SH-SY5Y (cell line): ENCODE data around the gene PLEKHA6.
A peak's percentile ranks its signal among the peaks of the same experiment; 100 is the strongest.

Source experiments
- GATA2 ChIP-seq: IDR thresholded peaks from 2 replicates; pipeline ENCODE4 v1.6.1; 2011; ENCODE audit warnings: mild to moderate bottlenecking, low read depth, low read length
- GATA3 ChIP-seq: IDR thresholded peaks from 2 replicates; pipeline ENCODE4 v1.6.1; 2011; ENCODE audit warnings: low read depth, mild to moderate bottlenecking, low read length, moderate library complexity

Gene PLEKHA6, protein sequence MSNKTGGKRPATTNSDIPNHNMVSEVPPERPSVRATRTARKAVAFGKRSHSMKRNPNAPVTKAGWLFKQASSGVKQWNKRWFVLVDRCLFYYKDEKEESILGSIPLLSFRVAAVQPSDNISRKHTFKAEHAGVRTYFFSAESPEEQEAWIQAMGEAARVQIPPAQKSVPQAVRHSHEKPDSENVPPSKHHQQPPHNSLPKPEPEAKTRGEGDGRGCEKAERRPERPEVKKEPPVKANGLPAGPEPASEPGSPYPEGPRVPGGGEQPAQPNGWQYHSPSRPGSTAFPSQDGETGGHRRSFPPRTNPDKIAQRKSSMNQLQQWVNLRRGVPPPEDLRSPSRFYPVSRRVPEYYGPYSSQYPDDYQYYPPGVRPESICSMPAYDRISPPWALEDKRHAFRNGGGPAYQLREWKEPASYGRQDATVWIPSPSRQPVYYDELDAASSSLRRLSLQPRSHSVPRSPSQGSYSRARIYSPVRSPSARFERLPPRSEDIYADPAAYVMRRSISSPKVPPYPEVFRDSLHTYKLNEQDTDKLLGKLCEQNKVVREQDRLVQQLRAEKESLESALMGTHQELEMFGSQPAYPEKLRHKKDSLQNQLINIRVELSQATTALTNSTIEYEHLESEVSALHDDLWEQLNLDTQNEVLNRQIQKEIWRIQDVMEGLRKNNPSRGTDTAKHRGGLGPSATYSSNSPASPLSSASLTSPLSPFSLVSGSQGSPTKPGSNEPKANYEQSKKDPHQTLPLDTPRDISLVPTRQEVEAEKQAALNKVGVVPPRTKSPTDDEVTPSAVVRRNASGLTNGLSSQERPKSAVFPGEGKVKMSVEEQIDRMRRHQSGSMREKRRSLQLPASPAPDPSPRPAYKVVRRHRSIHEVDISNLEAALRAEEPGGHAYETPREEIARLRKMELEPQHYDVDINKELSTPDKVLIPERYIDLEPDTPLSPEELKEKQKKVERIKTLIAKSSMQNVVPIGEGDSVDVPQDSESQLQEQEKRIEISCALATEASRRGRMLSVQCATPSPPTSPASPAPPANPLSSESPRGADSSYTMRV

DNA sequence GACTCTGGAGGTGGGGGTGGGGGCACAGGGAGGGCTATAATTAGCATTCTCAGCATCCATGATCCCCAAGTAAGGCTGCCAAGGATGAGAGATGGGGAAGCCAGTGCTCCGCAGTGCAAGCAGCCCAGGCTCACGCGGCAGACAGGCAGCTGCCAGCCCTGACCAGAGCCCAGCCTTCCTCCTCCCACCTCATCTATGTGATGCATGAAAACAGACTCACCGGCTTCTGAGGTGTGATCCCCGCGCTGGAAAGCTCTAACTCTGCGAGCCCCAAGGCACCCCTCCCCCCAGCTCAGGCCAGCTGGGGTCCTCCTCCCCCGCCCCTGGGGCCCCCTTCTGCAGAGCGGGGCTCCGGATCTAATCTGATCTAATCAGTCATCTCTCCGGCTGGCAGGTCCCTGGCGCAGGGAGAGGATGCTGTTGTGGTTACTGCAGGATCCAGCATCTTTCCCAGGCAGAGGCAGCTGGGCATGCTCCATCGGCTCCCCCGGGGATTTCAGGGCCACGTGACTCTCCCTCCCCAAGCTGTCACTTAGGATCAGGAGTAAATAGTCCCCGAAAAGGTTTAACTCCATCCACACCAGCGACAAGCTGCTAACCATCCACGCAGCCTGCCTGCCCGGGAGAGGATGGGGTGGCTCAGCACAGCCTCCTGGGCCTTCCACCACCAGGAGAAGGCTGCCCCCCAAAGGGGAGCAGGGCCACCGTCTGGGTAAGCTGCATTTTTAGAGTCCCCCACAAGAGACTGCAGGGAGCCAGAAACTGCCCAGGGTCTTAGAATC is at the start of gene PLEKHA6:
PLEKHA6 (minus strand) TSS at position 456 of the 782 bp plus-strand sequence. CDS start 86,202 bp downstream, outside the sequence.
- TF ChIP-seq GATA2 (peak; percentile 99), GATA3 (no peak)

DNA sequence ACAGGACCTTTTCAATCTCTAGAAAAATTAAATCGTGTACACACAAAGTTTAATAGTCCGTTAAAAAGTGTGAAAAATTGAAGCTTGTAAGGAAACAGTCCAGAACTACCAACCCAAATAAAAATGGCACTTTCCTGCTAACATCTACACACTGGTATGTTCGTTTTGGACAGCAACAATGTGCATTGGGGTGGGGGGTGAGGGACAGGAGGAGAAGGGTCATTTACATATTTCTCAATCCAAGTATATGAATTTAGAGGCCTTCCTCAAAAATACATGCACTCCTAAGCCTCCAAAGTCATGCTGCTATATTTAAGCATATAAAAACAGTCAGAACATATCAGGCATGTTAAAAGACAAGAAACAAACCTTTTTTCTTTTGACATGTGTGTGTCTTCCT is 49.4 kb upstream of the PLEKHA6 start:
- no peak for TF ChIP-seq GATA2
- TF ChIP-seq GATA3, result no peak

DNA sequence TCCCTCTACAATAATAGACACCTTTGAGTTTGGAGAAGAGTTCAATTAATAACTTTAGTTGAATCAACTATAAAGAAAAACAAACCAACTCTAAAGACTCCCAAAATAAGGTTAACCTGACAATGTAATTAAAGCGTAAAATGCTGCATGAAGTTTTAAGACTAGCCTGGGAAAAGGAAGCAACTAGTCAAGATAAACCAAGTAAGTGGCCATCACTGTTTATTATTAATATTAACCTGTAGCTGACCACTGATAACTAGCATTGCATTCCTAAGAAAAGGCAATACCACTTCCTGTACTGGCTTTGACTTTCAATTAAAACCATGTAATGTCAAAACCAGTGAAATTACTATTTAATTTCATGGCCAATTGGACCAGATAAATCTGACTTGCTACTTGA is 48.9 kb upstream of the PLEKHA6 start:
- TF ChIP-seq GATA2 (no peak), GATA3 (no peak)

DNA sequence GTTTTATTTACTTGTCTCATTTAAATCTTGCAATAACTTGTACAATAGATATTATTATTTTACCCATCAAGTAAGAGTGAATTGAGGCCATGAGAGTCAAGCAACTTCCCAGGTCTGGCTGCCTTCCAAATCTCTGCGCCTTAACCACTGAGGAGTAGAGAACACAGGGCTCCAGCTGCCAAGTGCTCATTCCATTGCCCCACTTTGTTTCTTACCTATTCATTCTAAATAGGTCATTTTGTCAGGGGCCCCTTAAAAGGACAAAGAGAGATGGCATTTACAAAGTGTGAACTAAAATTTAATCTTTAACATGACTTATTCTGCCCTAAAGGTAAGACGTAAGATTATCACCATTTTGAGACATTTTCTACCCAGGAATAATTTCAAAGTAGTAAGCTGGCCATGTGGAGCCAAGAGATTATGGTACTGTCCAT is 48.4 kb upstream of the PLEKHA6 start:
- TF ChIP-seq GATA2 (no peak), GATA3 (no peak)

DNA sequence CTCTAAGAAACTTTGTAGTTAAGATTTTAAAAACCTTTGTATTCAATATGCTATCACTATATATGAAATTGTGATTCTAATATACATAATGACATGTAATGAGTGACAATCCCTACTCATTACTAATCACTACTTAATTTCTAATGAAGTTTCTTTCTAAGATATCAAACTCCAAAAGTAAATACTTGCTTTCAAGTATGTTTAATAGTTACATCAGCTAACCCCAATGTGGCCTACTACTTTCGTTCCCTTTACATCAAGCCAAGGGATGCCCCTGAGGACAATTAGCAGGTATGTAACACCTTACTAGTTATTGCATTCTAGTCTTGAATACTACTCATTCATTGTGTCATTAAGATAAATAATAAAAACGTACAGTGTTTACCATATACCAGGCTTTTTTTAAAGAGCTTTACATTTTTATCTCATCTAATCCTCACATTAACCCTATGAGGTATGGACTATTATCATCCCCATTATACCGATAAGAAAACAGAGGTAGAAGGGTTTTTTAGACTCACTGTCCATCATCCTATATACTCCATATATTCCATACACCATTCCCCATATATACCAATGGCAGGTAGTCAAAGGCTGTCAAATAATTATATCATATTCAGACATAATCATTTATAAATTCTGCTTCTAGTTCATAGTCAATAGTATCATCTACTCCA is 47.7 kb upstream of the PLEKHA6 start:
- no peak for TF ChIP-seq GATA2

DNA sequence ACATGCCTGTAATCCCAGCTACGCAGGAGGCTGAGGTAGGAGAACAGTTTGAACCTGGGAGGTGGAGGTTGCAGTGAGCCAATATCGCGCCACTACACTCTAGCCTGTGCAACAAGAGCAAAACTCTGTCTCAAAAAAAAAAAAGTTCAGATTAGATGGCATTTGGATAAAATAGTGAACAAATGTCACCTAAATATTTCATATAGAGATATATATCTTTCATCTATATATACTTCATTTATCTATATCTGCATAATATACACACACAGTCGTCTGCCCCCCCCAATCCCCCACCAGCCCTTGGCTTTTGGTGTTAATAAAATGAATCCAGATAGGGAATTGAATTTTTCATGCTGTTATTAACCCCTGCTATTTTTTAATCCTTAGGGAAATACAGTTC is 46.9 kb upstream of the PLEKHA6 start:
- no peak for TF ChIP-seq GATA2
- TF ChIP-seq GATA3, result no peak

DNA sequence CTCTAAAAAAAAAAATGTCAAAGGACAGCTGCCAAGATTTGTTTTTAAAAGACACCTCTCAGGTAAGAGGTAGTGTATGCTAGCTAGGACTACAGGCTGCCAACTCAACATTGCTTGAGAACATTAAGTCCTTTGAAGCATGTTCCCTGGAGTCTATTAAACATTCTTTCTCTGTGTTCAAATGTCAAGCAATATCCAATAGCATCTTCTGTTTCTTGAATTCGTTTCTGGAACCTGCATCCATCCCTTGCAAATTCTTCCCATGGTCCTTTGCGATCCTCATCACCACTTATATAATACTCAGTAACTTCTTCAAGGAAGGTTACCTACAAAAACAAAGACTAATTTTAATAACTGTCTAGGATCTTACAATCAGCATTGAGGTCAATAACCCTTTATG is 46.3 kb upstream of the PLEKHA6 start:
- no peak for TF ChIP-seq GATA3
- TF ChIP-seq GATA2, result no peak

DNA sequence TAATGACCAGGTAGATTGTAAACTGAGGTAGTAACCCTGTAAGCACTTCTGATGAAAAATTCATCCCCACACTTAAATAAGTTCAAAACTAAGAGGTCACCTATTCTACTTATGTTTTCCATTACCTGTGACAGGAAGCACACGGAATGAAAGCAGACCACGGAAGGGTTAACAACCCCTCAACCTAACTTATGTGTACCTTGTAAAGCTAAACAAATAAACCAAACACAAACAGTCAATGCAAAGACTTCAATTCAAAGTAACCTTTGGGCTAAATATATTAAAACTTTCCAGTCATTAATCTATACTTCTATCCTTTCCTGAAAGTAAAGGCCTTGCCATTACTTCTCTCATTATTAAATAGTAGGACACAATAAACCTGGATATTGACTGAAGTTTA is 44.9 kb upstream of the PLEKHA6 start:
- TF ChIP-seq GATA2 (no peak), GATA3 (no peak)

DNA sequence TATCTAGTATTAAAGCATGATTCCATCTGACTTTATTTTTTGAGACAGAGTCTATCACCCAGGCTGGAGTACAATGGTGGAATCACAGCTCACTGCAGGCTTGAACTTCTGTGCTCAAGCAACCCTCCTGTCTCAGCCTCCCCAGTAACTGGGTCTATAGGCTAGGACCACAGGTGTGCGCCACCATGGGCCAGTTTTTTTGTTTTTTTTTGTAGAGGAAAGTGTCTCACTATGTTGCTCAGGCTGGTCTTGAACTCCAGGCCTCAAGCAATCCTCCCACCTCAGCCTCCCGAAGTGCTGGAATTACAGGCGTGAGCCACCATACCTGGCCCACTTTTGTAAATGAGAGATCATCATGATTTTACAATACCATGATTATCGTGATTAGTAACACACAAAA is 42.7 kb upstream of the PLEKHA6 start:
- no peak for TF ChIP-seq GATA2
- no peak for TF ChIP-seq GATA3

DNA sequence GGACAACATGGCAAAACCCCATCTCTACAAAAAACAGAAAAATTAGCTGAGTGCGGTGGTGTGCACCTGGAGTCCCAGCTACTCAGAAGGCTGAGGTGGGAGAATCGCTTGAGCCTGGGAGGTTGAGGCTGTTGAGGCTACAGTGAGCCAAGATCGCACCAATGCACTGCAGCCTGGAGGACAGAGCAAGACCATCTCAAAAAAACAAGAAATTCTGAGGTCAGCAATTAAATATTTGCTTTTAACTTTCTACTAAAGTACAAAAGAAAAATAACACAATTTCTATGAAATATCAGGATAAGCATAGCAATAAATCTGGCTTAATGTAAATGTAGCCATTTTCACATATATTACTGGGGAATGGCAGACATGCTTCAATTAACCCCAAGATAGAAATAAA is 42.0 kb upstream of the PLEKHA6 start:
- TF ChIP-seq GATA2 (no peak), GATA3 (no peak)

DNA sequence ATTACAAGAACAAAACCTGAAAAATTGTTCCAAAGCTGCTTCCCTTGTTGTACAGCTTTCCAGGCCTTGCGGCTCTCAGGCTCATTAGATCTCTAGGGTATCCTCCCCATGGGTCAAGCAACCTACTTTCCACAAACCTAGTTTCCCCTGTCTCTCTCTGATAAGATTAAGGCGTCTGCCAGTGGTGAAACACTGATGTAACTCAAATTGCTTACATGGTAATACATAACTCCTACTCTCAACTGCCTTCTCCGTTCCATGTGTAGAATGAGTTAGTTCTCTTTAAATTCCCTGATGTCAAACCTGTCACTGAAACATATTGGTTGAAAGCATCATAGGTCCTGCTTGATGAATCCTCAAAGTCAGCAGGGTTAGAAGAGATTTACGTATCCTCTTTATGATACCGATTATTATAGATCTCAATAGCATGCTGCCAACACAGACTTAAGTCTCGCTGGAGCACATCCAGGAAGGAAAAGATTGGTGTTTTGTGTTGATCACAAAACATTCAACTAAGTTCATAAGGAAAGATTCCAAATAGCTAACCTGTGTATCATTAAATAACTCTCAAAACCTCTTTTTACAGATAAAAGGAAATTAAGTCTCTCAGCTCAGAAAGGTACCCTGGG is 41.3 kb upstream of the PLEKHA6 start:
- TF ChIP-seq GATA3 (no peak), GATA2 (no peak)

DNA sequence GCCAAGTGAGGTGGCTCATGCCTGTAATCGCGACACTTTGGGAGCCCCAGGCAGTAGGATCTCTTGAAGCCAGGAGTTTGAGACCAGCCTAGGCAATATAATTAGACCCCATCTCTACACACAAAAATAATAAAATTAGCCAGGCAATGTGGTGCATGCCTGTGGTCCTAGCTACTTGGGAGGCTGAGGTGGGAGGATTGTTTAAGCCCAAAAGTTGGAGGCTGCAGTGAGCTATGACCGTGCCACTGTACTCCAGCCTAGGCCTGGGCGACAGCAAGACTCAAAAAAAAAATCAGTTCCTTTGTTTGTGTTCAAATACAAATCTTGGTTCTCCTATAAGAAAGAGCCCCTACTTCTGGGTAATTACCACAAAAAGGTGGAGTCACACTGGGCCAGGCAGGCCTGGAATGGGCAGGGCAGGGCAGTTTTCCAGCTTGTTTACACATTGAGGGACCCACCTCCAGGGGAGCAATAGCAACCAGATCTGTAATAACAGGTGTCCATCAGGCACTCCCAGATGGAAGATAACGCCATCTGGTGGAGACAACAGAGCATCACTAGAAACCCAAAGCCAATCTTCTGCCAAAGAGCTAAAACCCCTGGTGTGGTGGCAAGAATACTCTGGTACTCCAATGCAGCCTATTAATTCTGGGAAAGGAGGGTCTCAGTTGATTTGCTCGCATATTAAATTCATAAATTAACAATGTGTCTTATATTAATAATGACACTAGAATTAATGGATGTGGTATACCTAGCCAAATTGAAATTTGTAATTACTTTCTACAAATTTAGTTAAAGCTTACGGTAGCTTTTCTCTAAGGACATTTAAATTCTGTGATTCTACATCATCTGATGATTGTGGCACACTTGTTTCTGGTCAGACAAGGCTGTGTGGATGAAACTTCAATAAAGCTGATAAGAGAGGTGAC is 38.7 kb upstream of the PLEKHA6 start:
- TF ChIP-seq GATA2, result no peak
- no peak for TF ChIP-seq GATA3
